Stimulated activated CD8-positive, alpha-beta memory T cell treated with anti-CD3 and anti-CD28 coated beads, Interleukin-7, amount 100 ng/mL, for 48 hours (primary cell): ENCODE measurements around the gene TYK2.

Source experiments
- DNase-seq, 2 donors: peaks; one replicate each; pipeline ENCODE4 v3.0.0-alpha.2; 2020; ENCODE audit warnings: low read depth in 1 of 2; ENCODE audit errors: extremely low read depth in 1 of 2

Gene TYK2

DNA sequence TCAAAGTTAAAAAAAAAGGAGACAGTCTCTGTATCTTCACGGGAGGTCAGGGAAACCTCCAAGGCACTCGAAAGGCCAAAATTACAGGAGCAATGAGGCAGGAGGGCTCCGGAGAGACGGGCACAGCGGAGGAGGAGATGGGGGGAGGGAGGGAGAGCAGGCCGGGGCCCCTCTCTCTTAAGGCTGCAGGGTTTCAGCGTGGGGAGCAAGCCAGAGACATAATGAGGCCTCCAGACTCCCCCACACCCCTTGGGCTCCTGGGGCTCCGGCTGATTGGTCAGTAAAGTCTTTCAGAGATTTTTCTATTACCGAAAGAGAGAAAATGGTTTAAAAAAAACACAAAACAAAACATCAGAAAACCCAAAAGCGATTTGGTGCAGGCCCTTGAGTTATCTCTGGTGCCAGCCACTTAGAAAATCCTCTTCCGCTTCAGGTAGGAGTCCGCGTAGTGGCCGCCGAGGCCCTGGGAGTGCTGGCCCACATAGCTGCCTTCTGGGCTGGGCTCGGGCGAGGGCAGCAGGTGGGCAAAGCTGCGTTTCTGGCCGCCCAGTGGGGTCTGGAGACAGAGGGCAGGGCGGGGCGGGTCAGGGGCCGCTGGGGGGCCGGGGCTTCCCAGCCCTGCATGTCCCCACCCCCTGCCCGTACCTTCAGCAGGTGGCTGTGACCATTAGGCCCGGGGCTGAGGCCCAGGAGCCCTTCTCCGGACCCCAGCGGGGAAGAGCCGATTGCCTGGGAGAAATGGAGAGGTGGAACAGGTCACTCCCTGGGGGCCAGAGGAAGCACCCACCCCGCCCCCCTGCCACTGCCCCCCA is 63.1 kb downstream of the TYK2 start:
- DNase-seq = no peak

DNA sequence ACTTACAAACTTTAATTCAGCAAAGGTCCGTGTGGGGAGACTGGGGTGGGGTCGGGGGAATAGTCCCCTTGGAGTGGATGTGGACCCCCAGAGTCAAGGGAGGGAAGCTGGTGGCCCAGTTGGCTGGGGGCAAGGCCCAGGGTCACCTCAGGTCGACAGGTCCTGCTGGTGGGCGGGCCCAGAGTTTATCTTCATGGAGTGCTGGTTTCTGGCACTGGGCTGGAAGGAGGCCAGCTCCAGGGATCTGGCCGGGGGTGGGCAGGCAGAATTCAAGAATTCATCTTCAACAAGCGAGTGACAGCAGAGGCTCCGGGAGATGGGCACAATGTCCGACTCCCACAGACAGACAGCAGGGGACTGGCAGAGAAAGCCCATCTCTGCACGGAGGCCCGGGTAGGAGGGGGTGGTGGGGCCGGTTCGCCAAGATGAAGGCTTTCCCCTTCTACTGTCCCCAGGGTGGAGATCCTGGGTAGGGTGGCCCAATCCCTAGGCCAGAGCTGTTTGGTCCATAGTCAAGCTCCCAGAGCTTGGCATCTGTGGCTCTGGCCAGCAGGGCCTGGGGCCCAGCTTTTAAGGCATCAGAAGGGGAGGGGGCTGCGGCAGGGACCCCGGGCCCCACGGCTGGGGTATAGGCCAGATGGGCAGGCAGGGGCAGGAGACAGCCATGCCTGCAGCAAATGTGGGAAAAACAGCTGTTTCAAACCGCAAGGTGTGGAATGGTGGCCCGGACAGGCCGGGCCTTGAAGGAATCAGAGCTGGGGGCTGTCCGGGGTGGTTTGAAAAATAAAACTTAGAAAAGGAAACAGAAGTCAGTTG is 63.9 kb downstream of the TYK2 start:
- no peak for DNase-seq

GRCh38 chr19:10315335-10316214 is 64.8 kb downstream of the TYK2 start, which contains the start of gene FDX2:
Gene FDX2, minus strand, starts transcription at chr19:10316015. Its CDS starts 19 bp downstream, at chr19:10315996.
- DNase-seq = peak; percentile 80 to 84

GRCh38 chr19:10309423-10309822 is 70.9 kb downstream of the TYK2 start, which contains the start of gene ZGLP1:
Gene ZGLP1, minus strand, starts transcription at chr19:10309815.
- DNase-seq = no peak

GRCh38 chr19:10306327-10306726 is 74.0 kb downstream of the TYK2 start:
- no peak for DNase-seq

DNA sequence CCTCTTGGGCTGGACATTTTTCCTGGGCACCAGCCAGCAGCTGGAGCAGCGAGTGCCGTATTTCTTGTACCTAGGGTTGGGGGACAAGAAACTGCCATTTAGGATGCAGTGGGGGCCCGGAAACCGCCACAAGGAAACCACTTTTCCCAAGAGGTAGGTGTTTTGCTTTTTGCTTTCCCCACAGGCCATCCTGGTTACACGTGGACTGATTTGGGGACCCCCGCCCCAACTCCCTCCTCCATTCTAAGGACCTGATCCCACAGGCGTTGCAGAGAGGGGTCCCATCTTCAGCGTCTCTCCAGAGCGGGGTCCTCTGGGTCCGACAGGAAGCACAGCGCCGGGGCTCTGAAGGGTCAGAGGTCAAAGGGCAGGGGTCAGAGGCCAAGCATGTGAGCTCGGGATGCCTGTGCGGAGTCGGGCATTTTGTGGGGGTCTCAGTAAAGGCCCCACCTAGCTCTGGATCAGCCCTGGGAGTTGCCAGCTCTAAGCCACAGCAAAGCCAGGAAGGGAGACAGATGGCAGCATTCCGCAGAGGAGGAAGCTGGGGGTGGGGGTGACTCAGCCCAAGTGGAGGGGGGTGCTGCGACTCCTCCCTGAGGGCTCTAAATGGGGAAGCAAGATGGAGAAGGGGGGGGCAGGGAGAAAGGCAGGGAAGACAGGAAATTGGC is 75.1 kb downstream of the TYK2 start:
- no peak for DNase-seq
